Fibroblast of skin of left quadriceps (primary cell): Measurements from ENCODE around the gene ACOT13.
"Not testable (repeated sequence)": the region's sequence is repeated elsewhere in the genome, so short reads cannot be mapped to it uniquely, and the experiment has no call there.

Source experiments
- DNase-seq, 2 experiments: peaks; one replicate each; pipeline ENCODE4 v3.0.0-alpha.2; 2013; ENCODE audit warnings: low read depth in 2 of 2

ACOT13 gene

GRCh38 chr6:24666641-24667377 is at the start of gene ACOT13, which contains the start of gene TDP2:
Gene ACOT13, plus strand, starts transcription at chr6:24667077. Its CDS starts 187 bp downstream, at chr6:24667264.
Gene TDP2, minus strand, starts transcription at chr6:24666899. Its CDS starts 37 bp downstream, at chr6:24666862.
- DNase-seq = peak; percentile 93

DNA sequence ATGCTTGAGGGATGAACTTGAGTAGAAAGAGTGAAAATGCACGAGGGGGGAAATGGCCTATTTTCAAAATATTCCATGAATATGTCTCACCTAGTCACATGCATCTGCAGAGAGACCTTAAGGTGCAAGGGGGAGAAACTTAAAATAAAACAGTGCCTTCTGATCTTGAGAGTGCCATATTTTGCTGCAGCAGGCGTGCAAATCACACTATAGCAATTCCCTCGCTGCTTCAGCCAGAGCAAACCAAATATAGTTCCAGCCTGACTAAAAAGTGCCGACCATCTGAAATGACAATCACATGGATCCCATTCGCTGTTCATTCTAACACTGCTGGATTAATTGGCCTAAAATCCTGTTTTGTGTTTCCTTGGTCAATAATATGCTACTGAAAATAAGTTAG is 47.2 kb upstream of the ACOT13 start:
- DNase-seq = no peak

DNA sequence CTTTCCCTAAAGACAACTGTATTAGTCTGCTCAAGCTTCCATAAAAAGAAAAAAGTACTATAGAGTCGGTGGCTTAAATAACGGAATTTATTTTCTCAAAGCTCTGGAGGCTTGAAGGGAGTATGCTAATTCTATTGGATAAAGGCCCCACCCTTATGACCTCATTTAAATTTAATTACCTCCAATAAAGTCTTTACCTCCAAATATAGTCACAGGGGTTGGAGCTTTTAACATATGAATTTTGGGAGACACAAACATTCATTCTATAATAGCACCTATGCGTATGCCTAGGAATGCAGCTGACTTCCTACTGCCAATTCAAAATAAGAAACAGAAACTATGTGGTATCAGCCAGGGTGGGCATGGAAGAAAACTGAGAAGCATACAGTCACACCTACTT is 46.2 kb upstream of the ACOT13 start:
- no peak for DNase-seq

DNA sequence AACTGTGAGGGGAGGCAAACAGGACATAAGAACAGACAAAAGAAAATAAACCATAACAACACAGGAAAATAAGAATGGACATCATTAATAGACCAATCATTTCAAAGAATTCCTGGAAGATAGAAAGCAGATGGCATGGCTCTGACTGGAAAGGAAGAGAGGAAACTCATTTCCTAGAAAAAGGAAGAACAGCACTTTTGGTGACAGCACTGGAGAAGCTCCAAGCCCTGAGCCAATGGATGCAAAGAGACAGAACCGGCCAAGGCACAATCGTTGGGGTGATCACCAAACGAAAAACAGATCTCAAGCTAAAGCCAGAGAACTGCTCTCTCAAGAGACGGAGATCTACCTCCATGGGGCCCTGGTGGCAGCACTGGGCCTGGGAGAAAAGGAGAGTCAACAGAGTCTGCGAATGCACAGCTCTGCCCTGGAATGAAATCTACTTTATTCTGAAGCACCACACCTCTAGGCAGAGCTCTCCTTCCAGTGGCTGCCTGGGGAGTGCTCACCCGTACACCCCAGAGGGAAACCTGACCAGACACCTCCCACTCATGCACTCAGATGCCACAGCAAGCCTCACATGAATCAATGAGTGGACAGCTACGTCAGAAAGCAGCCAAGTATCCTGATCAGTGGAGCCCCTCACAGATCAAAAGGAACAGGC is 45.1 kb upstream of the ACOT13 start:
- no peak for DNase-seq

DNA sequence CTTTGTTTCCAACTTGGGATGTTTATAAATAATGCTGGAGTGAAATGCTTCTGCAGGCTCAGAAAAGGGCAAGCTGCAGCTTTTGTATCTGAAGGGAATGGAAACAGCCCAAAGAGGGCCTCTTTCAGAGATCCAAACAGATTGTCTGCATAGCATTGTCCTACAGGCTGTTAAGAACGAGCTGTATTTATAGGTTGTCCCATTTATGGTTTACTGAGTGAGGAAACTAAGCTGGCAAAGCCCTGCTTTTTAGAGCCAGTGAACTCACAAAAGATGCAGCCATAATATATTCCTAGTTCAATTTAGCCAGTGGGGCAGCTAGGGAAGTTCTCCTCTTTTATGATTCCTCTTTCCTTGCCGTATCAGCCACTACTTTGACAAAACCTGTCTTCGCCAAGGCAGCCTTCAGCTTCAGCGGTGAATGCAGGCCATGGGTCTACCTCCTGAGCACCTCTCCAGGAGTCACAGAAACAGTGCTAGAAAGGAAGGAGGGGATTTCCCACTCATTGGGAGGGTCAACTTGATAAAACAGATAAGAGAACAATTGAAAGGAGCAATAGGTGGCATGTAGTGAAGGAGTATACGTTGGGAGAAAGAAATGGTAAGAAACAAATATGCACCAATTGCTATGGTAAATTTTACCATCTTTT is 35.9 kb upstream of the ACOT13 start:
- DNase-seq = no peak

GRCh38 chr6:24631671-24632070 is 35.2 kb upstream of the ACOT13 start:
- DNase-seq = no peak

GRCh38 chr6:24632573-24632972 is 34.3 kb upstream of the ACOT13 start:
- no peak for DNase-seq

DNA sequence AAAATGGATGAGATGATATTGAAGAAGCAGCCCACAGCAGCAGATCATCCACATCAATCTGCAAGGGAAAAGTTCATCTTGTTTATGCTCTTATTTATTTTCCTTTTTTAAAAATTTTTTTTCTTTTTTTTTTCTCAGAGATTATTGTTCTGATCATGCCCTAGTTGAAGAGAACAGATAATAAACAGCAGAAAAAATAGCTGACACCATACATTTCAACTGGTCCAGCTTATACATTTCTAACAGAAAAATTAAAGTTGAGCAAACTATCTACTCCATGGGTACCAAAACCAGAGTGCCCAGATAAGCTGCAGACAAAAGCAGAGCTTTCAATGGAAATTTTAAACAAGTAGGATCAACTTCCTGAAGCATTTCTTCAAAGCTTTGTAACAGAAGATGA is 30.2 kb upstream of the ACOT13 start:
- no peak for DNase-seq

- DNase-seq = no peak
These were observed 26.7 kb upstream of the ACOT13 start for GRCh38 chr6:24640166-24640565.

DNA sequence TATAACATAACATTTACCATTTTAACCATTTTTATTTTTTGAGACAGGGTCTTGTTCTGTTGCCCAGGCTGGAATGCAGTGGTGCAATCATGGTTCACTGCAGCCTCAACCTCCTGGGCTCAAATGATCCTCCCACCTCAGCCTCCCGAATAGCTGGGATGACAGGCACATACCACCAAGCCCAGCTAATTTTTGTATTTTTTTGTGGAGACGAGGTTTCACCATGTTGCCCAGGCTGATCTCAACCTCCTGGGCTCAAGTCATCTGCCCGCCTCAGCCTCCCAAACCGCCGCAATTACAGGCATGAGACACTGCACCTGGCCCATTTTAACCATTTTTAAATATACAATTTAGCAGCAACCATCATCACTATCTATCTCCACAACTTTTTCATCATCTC is 26.2 kb upstream of the ACOT13 start:
- DNase-seq = not testable (repeated sequence)

DNA sequence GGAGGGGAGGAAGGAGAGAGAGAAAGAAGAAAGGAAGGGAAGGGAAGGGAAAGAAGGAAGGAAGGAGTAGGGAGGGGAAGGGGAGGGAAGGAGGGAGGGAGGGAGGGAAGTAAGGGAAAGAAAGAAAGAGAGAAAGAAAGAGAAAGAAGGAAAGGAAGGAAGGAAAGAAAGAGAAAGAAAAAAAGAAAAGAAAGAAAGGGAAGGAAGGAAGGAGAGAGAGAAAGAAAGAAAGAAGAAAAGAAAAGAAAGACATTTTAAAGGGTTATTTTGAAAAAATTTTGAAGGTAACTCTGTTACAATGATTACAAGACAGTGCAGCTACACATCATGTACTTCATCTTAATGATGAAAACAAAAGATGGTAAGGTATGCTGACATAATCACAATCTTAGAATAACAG is 24.8 kb upstream of the ACOT13 start:
- no peak for DNase-seq

DNA sequence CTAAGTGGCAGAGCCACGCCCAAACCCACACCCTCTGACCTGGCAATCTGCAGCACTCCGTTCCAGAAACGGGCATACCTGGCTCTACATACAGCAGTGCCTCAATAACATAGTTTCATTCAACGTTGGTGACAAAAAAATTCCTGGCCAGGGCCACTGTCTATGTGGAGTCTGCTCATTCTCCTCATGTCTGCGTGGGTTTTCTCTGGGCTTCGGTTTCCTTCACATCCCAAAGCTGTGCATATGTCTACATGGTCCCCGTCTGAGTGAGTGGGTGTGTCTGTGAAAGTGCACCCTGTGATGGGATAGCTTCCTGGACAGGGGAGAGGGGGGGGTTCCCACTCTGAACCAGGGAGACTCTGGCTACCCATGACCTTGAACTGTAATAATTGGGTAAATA is 23.0 kb upstream of the ACOT13 start:
- no peak for DNase-seq

- DNase-seq = no peak
These were observed 22.5 kb upstream of the ACOT13 start for GRCh38 chr6:24644377-24644776.

- no peak for DNase-seq
These were observed 20.1 kb upstream of the ACOT13 start for GRCh38 chr6:24646771-24647170.

GRCh38 chr6:24648276-24648675 is 18.6 kb upstream of the ACOT13 start:
- DNase-seq = no peak

GRCh38 chr6:24649691-24650090 is 17.2 kb upstream of the ACOT13 start:
- no peak for DNase-seq

- no peak for DNase-seq
These were observed 16.5 kb upstream of the ACOT13 start for GRCh38 chr6:24650365-24650764.

DNA sequence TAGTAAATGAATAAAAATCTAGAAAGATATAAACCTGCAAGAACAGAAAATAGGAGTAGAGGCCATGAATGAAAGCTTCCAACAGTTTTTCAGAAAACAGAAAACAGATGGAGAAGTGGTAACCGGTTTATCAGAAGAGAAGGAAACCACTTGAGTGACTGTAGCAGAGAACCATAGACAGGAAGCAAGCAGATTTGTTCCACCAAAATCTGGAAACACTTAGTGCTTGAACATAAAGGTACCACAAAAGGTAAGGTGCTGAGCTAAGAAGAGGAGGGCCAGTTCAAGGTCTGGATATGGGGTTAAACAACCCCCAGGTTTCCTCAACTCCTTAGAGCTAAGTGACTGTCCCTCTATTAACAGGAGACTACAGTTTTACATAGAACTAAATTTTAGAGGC is 11.7 kb upstream of the ACOT13 start:
- DNase-seq = no peak

GRCh38 chr6:24658573-24659560 is 8.0 kb upstream of the ACOT13 start:
- DNase-seq = no peak

GRCh38 chr6:24659561-24659960 is 7.3 kb upstream of the ACOT13 start:
- no peak for DNase-seq

- no peak for DNase-seq
These were observed 6.8 kb upstream of the ACOT13 start for GRCh38 chr6:24660105-24660504.

DNA sequence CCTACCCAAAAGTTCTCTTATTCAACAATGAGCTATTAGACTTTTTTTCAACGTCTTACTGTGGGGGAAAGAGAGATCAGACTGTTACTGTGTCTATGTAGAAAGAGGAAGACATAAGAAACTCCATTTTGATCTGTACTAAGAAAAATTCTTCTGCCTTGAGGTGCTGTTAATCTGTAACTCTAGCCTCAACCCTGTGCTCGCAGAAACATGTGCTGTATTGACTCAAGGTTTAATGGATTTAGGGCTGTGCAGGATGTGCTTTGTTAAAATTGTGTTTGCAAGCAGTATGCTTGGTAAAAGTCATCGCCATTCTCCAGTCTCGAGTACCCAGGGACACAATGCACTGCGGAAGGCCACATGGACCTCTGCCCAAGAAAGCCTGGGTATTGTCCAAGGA is 5.1 kb upstream of the ACOT13 start:
- not testable (repeated sequence) for DNase-seq
